Measurements from ENCODE around the gene ELMO1.
"Not testable (repeated sequence)": the region's sequence is repeated elsewhere in the genome, so short reads cannot be mapped to it uniquely, and the experiment has no call there.

ELMO1 gene

GRCh38 chr7:37187179-37187578, 261.5 kb downstream of the ELMO1 start:
- no peak for DNase-seq (ENCODE audit: low read depth)

GRCh38 chr7:37186753-37187152, 261.9 kb downstream of the ELMO1 start:
- DNase-seq (ENCODE audit: low read depth), result no peak

DNA sequence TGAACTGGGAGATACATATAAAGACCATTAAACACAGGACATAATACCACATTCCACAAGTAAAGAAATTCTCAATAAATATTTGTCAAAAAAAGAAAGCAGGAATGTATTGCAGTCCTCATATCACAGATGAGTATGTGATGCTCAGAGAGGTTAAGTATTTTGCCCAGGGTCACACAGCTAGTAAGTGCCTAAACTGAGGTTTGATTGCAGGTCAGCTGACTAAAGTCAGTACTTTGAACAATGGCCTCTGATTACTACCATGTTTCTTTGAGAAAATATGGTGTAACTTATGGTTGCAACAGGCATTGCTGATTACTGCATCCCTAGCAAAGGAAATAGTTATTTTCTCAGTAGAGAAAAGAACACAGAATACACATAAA, 267.1 kb downstream of the ELMO1 start:
- DNase-seq (ENCODE audit: low read depth), result no peak

- DNase-seq (ENCODE audit: low read depth), result no peak
Measured at GRCh38 chr7:37180828-37181549, 267.7 kb downstream of the ELMO1 start.

DNA sequence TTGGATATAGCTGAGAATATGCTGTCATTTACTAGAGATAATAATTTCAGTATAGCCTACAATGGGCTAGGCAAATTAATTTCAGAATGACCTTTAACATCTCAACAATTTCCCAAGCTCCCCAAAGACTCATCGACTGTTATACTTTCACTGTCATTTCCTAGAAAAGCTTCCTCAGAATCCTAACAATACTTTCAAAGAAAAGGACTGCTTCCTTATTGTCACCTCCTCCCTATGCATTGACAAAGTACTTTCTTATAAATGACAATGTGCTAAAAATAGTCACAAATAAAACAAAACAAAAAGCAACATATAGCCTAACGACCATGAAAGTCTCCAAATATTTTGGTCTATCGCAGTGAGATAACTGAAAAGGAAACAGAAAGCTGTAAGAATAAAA, 272.6 kb downstream of the ELMO1 start:
- DNase-seq (ENCODE audit: low read depth), result no peak

DNA sequence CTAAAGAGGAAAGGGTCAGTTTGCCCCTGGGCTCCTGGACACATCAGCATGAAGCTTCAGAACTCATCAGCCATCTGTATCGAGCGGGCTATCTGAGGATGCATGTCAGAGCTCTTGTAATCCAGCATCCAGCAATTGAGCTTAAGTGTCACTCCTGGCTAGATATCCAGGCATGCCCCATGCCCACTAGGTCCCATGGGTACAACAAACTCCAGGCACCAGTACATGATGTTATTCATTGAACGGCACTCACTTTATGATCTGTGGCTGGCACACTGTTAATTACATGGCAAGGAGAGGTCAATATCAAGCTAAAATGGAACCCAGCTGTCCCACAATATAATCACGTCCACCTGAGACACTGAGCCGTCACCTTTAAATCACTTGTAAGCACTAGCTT, 274.2 kb downstream of the ELMO1 start:
- DNase-seq (ENCODE audit: low read depth), result no peak

- DNase-seq (ENCODE audit: low read depth), result no peak
Measured at GRCh38 chr7:37173670-37174069, 275.0 kb downstream of the ELMO1 start.

GRCh38 chr7:37162106-37162505, 286.6 kb downstream of the ELMO1 start:
- no peak for DNase-seq (ENCODE audit: low read depth)

DNA sequence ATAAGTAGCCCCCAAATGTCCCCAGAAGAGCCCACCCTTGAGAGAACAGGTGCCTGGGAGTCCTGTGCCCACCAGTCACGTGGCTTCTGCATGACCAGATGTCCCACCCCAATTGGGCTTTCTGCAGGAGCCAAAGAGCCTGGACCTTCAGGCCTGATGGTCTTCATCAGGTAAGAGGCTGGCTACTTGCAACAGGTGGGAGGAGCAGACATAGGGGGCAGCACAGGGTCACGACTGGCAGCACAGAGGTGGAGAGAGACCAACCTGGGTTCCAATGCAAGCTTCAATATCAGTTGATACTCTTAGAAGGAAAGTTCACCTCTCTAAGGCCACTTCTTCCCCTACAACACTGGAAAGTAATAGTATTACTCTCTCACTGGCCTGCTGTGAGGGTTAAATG, 288.0 kb downstream of the ELMO1 start:
- DNase-seq (ENCODE audit: low read depth), result no peak

DNA sequence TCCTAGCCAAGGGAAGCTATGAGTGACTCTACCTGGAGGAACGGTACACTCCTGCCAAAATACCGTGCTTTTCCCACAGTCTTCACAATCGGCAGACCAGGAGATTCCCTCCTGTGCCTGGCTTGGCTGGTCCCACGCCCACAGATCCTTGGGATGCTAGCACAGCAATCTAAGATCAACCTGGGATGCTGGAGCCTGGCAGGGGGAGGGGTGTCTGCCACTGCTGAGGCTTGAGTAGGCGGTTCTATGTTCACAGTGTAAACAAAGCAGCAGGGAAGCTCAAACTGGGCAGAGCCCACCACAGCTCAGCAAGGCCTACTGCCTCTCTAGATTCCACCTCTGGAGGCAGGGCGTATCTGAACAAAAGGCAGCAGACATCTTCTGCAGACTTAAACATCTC, 295.3 kb downstream of the ELMO1 start:
- no peak for DNase-seq (ENCODE audit: low read depth)

GRCh38 chr7:37151741-37152413, 296.8 kb downstream of the ELMO1 start:
- DNase-seq (ENCODE audit: low read depth), result no peak

GRCh38 chr7:37150856-37151255, 297.8 kb downstream of the ELMO1 start:
- DNase-seq (ENCODE audit: low read depth), result no peak

DNA sequence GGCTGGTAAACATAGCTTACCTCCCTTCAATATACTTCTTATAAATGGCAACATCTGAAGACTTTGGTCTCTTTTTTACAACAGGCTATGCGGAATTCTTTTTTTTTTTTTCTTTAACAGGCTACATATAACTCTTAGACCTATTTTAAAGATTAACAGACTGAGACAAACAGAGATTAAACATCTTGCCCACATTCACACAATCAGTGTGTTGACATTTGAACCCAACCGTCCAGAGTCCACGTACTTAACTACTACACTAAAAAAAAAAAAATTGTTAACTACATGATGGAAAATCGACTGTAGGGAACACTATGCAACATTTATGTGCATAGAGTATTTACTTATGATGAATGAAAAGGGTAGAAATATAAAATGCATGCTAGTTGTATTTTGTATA, 298.5 kb downstream of the ELMO1 start:
- no peak for DNase-seq (ENCODE audit: low read depth)

- no peak for DNase-seq (ENCODE audit: low read depth)
Measured at GRCh38 chr7:37149773-37150124, 298.9 kb downstream of the ELMO1 start.

GRCh38 chr7:37149051-37149772, 299.5 kb downstream of the ELMO1 start:
- no peak for DNase-seq (ENCODE audit: low read depth)

DNA sequence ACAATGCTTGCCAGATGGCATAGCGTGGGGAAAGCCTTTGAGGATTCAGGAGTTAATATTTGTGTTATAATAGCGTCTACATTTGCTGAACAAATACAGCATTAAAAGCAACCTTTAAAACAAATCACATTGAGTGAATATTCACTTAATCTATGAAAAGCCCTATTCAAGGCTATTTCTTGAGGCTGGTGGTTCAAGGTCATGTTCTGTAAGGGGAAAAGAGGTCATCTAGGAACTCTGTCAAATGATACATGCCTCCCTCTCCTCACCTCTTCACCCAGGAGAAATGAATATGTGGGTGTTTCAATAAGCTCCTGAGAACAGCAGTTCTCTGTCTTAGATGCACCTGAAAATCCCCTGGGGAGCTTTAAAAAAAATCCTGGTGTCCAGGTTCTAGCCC, 303.0 kb downstream of the ELMO1 start:
- DNase-seq (ENCODE audit: low read depth), result no peak

DNA sequence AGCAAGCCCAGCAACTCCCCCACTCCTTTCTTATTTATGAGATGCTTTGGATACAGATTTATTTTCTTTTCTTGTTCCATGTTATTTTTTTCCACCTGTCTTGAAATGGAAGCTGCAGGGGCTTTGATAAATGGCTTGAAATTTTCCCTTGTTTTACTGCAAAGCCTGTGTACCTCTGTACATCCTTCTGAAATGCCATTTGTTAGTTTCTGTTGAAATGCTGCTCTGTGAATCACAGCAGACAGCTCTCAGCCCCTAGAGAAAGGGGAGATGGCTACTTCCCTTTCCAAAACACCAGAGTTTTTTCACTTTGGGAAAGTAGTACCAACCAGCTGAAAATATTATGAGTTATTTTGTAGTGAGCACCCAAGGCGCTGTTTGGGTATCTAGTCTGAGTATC, 304.2 kb downstream of the ELMO1 start:
- DNase-seq (ENCODE audit: low read depth), result no peak

- DNase-seq (ENCODE audit: low read depth), result no peak
Measured at GRCh38 chr7:37142958-37143357, 305.7 kb downstream of the ELMO1 start.

DNA sequence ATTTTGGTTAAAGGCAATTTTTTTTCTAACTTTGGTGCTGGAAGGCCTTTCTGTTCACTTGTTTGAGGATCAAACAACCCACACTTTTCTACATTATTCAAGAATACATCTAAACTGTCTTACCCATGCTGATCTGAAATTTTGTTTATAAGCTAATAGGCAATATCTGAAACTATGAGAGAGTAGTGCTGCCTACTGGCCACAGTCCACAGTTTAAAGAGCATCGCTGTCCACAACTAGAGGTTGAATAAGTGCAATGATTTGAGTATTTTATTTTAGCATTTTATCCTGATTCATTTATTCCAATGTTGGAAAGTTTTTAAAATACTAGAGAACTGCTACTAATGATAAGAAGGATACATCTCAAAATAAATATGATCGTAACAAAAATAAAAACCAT, 306.9 kb downstream of the ELMO1 start:
- no peak for DNase-seq (ENCODE audit: low read depth)

DNA sequence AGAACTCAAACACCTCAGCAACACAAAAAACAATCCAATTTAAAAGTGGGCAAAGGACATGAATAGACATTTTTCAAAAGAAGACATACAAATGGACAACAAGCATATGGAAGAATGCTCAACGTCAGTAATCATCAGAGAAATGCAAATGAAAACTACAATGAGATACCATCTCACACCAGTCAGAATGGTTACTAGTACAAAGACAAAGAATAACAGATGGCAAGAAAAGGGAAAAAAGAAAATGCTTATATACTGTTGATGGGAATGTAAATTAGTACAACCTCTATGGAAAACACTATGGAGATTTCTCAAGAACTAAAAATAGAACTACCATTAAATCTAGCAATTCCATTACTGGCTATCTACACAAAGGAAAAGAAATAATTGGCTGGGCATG, 314.8 kb downstream of the ELMO1 start:
- not testable (repeated sequence) for DNase-seq (ENCODE audit: low read depth)

GRCh38 chr7:37131855-37132254, 316.8 kb downstream of the ELMO1 start:
- no peak for DNase-seq (ENCODE audit: low read depth)

DNA sequence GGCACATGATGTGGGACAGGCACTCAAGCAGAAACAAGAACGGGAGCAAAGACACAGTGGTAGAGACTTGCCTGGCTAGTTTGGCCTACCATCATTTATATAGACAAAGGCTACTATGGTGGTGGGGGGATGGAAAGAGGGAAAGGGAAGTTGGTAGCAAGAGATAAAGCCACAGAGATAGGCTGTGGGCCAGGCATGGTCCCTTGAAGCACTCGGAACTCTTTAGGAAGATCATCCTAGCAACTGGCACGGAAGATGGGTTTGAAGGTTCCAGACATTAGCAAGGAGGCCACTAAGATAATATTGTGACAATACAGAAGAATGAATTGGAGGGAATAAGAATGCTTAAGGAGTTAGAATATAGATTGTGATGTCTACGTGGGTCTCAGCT, 319.6 kb downstream of the ELMO1 start:
- DNase-seq (ENCODE audit: low read depth), result no peak

DNA sequence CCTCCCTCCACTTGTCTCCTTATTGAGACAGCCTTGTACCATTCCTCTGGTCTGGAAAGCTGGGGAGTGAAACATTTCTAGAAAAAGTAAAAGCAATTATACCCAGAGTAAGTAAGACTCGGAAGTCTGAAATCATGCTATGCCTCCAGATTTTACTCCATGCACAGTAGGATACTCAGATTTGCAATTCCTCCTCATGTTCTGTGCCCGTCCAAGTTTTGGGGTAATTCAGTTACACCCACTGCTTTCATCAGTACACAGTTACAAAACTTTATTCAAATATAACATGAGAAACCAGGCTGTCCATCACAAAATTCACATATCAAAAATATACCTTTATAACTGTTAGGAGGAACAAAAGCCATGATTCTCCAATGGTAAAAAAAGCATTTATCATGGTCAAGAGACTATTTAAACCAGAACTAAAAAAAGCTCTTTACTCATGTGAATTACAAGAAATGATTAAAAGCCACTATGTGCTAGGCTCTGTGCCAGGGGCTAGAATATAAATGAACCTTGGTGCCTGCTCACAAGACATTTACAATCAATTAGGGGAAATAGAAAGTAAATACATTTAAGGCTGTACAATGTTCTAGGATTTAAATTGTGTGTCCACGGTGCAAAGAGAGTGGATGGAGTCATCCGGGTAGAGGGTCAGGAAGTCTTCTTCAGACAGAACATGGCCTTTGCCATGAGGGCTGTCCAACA, 320.2 kb downstream of the ELMO1 start:
- DNase-seq (ENCODE audit: low read depth), result no peak

Measured in stimulated activated CD8-positive, alpha-beta memory T cell treated with anti-CD3 and anti-CD28 coated beads, Interleukin-15, amount 100 ng/mL, for 24 hours (primary cell).